Mesodermal cell (in vitro differentiated cells): ENCODE results near the gene CARMIL3. TPM values are rescaled to one million over a fixed set of nuclear protein-coding genes. Genes with fewer than 3 reads are reported as not detected.
"Not testable (repeated sequence)": the region's sequence is repeated elsewhere in the genome, so short reads cannot be mapped to it uniquely, and the experiment has no call there.

Source experiments
- H3K27ac ChIP-seq: 2 replicates; pipeline ENCODE4 v1.7.0; 2013; ENCODE audit warnings: mild to moderate bottlenecking, low read depth, low read length, moderate library complexity; ENCODE audit not compliant: severe bottlenecking
- H3K36me3 ChIP-seq: 2 replicates; pipeline ENCODE4 v1.7.1; 2013; ENCODE audit warnings: mild to moderate bottlenecking, low read length, moderate library complexity; ENCODE audit not compliant: control insufficient read depth, insufficient read depth
- H3K4me1 ChIP-seq: one replicate; pipeline ENCODE4 v1.7.1; 2013; ENCODE audit warnings: mild to moderate bottlenecking, low read length; ENCODE audit not compliant: insufficient read depth, control insufficient read depth, poor library complexity, severe bottlenecking
- H3K4me3 ChIP-seq: 2 replicates; pipeline ENCODE4 v1.7.0; 2013; ENCODE audit warnings: low read length, control low read depth, mild to moderate bottlenecking; ENCODE audit not compliant: insufficient read depth, poor library complexity, severe bottlenecking; ENCODE audit errors: extremely low read depth
- H3K9me3 ChIP-seq: 2 replicates; pipeline ENCODE4 v1.7.1; 2013; ENCODE audit warnings: mild to moderate bottlenecking, low read length, moderate library complexity; ENCODE audit not compliant: control insufficient read depth
- WGBS, 2 experiments: methylation state at CpG; one replicate each; pipeline ENCODE4 v1.1.5; 2013; ENCODE audit warnings: missing lambda C conversion rate in 2 of 2; ENCODE audit not compliant: insufficient coverage in 2 of 2; 5-methylcytosine and 5-hydroxymethylcytosine counted together
- polyA plus RNA-seq, 2 experiments: library from polyadenylated mRNA; stranded (reverse); fragments of 50-300 nt; gene quantifications; one replicate each; pipeline ENCODE4 v1.2.3, GENCODE V29; 2013

CARMIL3 gene, protein sequence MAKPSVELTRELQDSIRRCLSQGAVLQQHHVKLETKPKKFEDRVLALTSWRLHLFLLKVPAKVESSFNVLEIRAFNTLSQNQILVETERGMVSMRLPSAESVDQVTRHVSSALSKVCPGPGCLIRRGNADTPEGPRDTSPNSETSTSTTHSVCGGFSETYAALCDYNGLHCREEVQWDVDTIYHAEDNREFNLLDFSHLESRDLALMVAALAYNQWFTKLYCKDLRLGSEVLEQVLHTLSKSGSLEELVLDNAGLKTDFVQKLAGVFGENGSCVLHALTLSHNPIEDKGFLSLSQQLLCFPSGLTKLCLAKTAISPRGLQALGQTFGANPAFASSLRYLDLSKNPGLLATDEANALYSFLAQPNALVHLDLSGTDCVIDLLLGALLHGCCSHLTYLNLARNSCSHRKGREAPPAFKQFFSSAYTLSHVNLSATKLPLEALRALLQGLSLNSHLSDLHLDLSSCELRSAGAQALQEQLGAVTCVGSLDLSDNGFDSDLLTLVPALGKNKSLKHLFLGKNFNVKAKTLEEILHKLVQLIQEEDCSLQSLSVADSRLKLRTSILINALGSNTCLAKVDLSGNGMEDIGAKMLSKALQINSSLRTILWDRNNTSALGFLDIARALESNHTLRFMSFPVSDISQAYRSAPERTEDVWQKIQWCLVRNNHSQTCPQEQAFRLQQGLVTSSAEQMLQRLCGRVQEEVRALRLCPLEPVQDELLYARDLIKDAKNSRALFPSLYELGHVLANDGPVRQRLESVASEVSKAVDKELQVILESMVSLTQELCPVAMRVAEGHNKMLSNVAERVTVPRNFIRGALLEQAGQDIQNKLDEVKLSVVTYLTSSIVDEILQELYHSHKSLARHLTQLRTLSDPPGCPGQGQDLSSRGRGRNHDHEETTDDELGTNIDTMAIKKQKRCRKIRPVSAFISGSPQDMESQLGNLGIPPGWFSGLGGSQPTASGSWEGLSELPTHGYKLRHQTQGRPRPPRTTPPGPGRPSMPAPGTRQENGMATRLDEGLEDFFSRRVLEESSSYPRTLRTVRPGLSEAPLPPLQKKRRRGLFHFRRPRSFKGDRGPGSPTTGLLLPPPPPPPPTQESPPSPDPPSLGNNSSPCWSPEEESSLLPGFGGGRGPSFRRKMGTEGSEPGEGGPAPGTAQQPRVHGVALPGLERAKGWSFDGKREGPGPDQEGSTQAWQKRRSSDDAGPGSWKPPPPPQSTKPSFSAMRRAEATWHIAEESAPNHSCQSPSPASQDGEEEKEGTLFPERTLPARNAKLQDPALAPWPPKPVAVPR (N-terminal part only)
- 1.8 TPM for polyA plus RNA-seq (2013, experiment 1 of 2)
- 0.51 TPM for polyA plus RNA-seq (2013, experiment 2 of 2)

GRCh38 chr14:24051789-24052655, at the start of gene CARMIL3:
TSS of gene CARMIL3 (plus strand) at chr14:24052009. CDS start at chr14:24052154, 145 bp downstream.
- H3K4me3 ChIP-seq: peak within 1 kb of the TSS; percentile 54
- 0% methylated on average over 78 to 85 of the region's 92 CpGs for WGBS, 2 experiments
- H3K36me3 ChIP-seq: no peaks in the 10 kb centered on the region
- H3K4me1 ChIP-seq: no peaks in the 10 kb centered on the region
- no peaks in the 10 kb centered on the region for H3K9me3 ChIP-seq
- H3K27ac ChIP-seq: no peak within 1 kb of the TSS

DNA sequence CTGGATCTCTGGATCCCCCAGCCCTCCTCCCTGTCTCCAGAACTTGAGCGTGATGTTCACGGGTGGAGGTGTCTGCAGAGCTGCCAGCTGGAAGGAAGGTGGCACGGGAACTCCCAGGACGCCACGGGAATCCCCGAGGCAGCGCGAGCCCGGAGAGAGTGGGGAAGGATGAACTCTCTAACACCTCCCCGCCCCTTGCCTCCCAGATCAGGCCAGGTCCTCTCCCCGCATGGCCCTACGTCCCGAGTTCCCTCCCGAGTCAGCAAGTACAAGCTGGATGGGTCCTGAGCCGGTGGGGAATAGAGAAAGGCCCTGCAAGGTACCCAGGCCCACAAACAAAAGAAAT, 45.4 kb upstream of the CARMIL3 start:
- not testable (repeated sequence) for H3K4me1 ChIP-seq, H3K9me3 ChIP-seq, H3K36me3 ChIP-seq, H3K27ac ChIP-seq, H3K4me3 ChIP-seq
- 47% methylated on average over 3 of the region's 15 CpGs; no CpG with 5 or more reads in 1 of the 2 experiments for WGBS, 2 experiments

- WGBS, 2 experiments: 61% methylated on average over 3 of the region's 62 CpGs; no CpG with 5 or more reads in 1 of the 2 experiments
- H3K4me3 ChIP-seq: peak overlapping the region; percentile 18
- not testable (repeated sequence) for H3K4me1 ChIP-seq, H3K9me3 ChIP-seq, H3K27ac ChIP-seq, H3K36me3 ChIP-seq
These were observed 44.8 kb upstream of the CARMIL3 start for GRCh38 chr14:24006817-24007652.

DNA sequence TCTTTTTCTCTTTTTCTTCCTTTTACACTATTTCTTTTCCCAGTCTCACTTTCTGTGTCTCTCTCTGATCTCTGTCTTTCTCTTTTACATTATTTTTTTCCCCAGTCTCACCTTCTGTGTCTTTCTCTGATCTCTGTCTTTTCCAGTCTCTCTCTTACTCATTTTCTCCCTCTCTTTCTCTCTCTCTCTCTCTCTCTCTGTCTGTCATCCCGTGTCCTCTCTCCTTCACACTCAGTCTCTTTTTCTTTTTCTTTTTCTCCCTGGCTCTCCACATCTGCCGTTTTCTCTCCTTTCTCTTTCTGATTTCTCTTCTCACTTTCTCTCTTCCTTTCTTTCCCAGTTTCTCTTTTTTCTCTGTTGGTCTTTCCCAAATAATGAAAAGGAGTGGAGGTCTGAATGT, 40.8 kb upstream of the CARMIL3 start:
- no peaks in the 10 kb centered on the region for H3K4me1 ChIP-seq
- WGBS, 2 experiments: 60 to 63% methylated on average over 1 to 2 of the region's 2 CpGs
- no peaks in the 10 kb centered on the region for H3K9me3 ChIP-seq
- H3K36me3 ChIP-seq: no peaks in the 10 kb centered on the region
- no peak overlapping the region for H3K27ac ChIP-seq
- no peak overlapping the region for H3K4me3 ChIP-seq

GRCh38 chr14:24012726-24013273, 39.0 kb upstream of the CARMIL3 start:
- H3K4me3 ChIP-seq, H3K9me3 ChIP-seq, H3K4me1 ChIP-seq, H3K36me3 ChIP-seq, H3K27ac ChIP-seq: not testable (repeated sequence)
- 83% methylated on average over 2 to 3 of the region's 4 CpGs for WGBS, 2 experiments

- Histone ChIP-seq H3K9me3 (no peaks in the 10 kb centered on the region), H3K27ac (no peak overlapping the region), H3K4me1 (no peaks in the 10 kb centered on the region), H3K4me3 (no peak overlapping the region), H3K36me3 (no peaks in the 10 kb centered on the region)
- WGBS, 2 experiments: 14 to 23% methylated on average over 8 of the region's 12 CpGs
These were observed 37.9 kb upstream of the CARMIL3 start for GRCh38 chr14:24013654-24014514.

GRCh38 chr14:24015745-24016144, 36.1 kb upstream of the CARMIL3 start:
- H3K4me3 ChIP-seq, H3K36me3 ChIP-seq, H3K27ac ChIP-seq, H3K4me1 ChIP-seq, H3K9me3 ChIP-seq: not testable (repeated sequence)
- 82 to 100% methylated on average over 2 to 6 of the region's 6 CpGs for WGBS, 2 experiments

DNA sequence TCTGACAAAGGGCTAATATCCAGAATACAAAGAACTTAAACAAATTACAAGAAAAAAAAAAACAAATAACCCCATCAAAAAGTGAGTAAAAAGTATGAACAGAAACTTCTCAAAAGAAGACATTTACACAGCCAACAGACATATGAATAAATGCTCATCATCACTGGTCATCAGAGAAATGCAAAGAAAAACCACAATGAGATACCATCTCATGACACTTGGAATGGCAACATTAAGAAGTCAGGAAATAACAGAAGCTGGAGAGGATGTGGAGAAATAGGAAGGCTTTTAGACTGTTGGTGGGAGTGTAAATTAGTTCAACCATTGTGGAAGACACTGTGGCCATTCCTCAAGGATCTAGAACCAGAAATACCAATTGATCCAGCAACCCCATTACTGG, 32.8 kb upstream of the CARMIL3 start:
- not testable (repeated sequence) for H3K36me3 ChIP-seq, H3K9me3 ChIP-seq, H3K4me1 ChIP-seq, H3K4me3 ChIP-seq, H3K27ac ChIP-seq

DNA sequence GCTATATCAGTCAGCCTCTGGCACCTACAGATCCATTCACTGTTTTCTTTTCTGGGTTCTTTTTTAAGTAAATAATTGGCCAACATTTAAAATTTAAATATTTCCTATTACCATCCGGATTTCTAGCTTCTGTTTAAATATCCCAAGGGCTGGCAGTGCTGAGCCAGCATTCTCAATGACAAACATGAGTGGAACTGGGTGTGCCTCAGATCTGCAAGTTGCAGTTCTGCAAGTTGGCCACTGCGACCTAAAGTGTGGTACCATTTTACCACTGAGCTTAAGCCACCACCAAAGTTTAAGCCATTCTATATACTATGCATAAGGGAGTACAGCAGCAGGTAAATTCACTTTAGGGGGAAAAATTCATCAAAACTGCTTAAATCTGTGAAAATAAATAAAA, 31.9 kb upstream of the CARMIL3 start:
- H3K36me3 ChIP-seq, H3K9me3 ChIP-seq, H3K27ac ChIP-seq, H3K4me1 ChIP-seq, H3K4me3 ChIP-seq: not testable (repeated sequence)
- no CpG with 5 or more reads among the region's 2 CpGs for WGBS, 2 experiments
